HG02642 (cell line): ENCODE measurements around the gene FNTB.

Experiments
- ATAC-seq: cut with Tn5 transposase; IDR thresholded peaks from one replicate; pipeline ENCODE4 v1.9.1; 2021; ENCODE audit warnings: mild to moderate bottlenecking; ENCODE audit not compliant: unreplicated experiment, poor library complexity

Gene FNTB

GRCh38 chr14:64952598-64953309 is 33.9 kb upstream of the FNTB start:
- peak; percentile 62 for ATAC-seq

- no peak for ATAC-seq
Observed at GRCh38 chr14:64953310-64953654, 33.4 kb upstream of the FNTB start.

GRCh38 chr14:64953661-64954060 is 33.0 kb upstream of the FNTB start:
- ATAC-seq, result no peak

GRCh38 chr14:64954491-64955240 is 32.0 kb upstream of the FNTB start:
- ATAC-seq, result no peak

GRCh38 chr14:64955297-64955696 is 31.4 kb upstream of the FNTB start:
- ATAC-seq, result no peak

GRCh38 chr14:64956697-64957406 is 29.8 kb upstream of the FNTB start:
- ATAC-seq, result no peak

- ATAC-seq, result no peak
Observed at GRCh38 chr14:64958201-64958600, 28.5 kb upstream of the FNTB start.

GRCh38 chr14:64958743-64959142 is 28.0 kb upstream of the FNTB start:
- ATAC-seq, result no peak

GRCh38 chr14:64960762-64961276 is 25.9 kb upstream of the FNTB start:
- no peak for ATAC-seq

GRCh38 chr14:64963611-64964010 is 23.1 kb upstream of the FNTB start:
- ATAC-seq, result no peak

- ATAC-seq, result no peak
Observed at GRCh38 chr14:64965356-64966000, 21.2 kb upstream of the FNTB start.

- ATAC-seq, result no peak
Observed at GRCh38 chr14:64966976-64967375, 19.7 kb upstream of the FNTB start.

- no peak for ATAC-seq
Observed at GRCh38 chr14:64968167-64968566, 18.5 kb upstream of the FNTB start.

- no peak for ATAC-seq
Observed at GRCh38 chr14:64968651-64969050, 18.0 kb upstream of the FNTB start.

- ATAC-seq, result no peak
Observed at GRCh38 chr14:64970041-64970440, 16.7 kb upstream of the FNTB start.

GRCh38 chr14:64970776-64971477 is 15.8 kb upstream of the FNTB start:
- no peak for ATAC-seq

- no peak for ATAC-seq
Observed at GRCh38 chr14:64971491-64971942, 15.2 kb upstream of the FNTB start.

- peak; percentile 60 for ATAC-seq
Observed at GRCh38 chr14:64971943-64972791, 14.5 kb upstream of the FNTB start, which contains the start of gene RAB15. TSS of gene RAB15 (minus strand) at chr14:64972336. CDS start at chr14:64972076, 260 bp downstream.

GRCh38 chr14:64973026-64973442 is 13.7 kb upstream of the FNTB start:
- no peak for ATAC-seq
